SK-N-MC (cell line): Measurements from ENCODE around the gene POLR1C.

ENCODE experiments used
- EZH2 ChIP-seq: fragments of 200-600 bp; sonication (generic); IDR thresholded peaks from one replicate; pipeline ENCODE4 v1.6.1; 2017; ENCODE audit warnings: antibody characterized with exemption
- FOXP2 ChIP-seq: optimal IDR thresholded peaks from 2 replicates; pipeline ENCODE3; 2011; ENCODE audit warnings: mild to moderate bottlenecking, moderate library complexity; ENCODE audit not compliant: insufficient read depth; ENCODE audit errors: extremely low read length, control extremely low read depth
- POLR2AphosphoS5 ChIP-seq: IDR thresholded peaks from 2 replicates; pipeline ENCODE4 v1.6.1; 2012; ENCODE audit warnings: mild to moderate bottlenecking, low read depth, low read length, borderline replicate concordance

DNA sequence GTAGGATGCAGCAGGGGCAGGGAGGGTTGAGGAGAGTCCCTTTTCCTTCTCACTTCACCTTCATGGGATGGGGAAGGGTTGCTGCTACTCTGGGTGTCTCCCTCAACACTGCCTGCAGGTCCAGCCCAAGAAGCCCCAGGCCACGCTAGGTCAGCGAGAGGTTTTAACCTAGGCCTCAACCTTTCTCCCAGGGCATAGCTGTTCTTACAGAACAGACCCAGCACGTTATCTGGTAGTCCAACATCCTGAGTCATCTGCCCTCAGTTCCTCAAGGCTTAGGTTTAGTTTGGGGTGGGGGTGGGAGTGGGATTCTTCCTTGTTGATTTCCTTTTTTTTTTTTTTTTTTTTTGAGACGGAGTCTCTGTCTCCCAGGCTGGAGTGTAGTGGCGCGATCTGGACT, 22.6 kb upstream of the POLR1C start:
- TF ChIP-seq POLR2AphosphoS5: no peak
- no peak for TF ChIP-seq EZH2
- no peak for TF ChIP-seq FOXP2
